Measurements from ENCODE around the gene MPRIP. TPM values are rescaled to one million over a fixed set of nuclear protein-coding genes. Genes with fewer than 3 reads are reported as not detected.

The MPRIP gene
- total and polyA plus RNA-seq, 2 of the 13 experiments (the other 11 are each of a cell fraction or from before 2014, with no cell fraction given) = 50.2 to 52.4 TPM

GRCh38 chr17:17041018-17041521 lies 1.2 kb upstream of the MPRIP start (continued):
- no peak for TF ChIP-seq AKAP8 (CRISPR knock-in tag; IDR thresholded peaks at IDR 0.05)
- TF ChIP-seq ZNF331 (CRISPR knock-in tag; IDR thresholded peaks at IDR 0.05) = no peak
- no peak for TF ChIP-seq MLLT10 (CRISPR knock-in tag; IDR thresholded peaks at IDR 0.05)
- TF ChIP-seq JUN (CRISPR knock-in tag; IDR thresholded peaks at IDR 0.05) = no peak
- TF ChIP-seq, protein P1, sequence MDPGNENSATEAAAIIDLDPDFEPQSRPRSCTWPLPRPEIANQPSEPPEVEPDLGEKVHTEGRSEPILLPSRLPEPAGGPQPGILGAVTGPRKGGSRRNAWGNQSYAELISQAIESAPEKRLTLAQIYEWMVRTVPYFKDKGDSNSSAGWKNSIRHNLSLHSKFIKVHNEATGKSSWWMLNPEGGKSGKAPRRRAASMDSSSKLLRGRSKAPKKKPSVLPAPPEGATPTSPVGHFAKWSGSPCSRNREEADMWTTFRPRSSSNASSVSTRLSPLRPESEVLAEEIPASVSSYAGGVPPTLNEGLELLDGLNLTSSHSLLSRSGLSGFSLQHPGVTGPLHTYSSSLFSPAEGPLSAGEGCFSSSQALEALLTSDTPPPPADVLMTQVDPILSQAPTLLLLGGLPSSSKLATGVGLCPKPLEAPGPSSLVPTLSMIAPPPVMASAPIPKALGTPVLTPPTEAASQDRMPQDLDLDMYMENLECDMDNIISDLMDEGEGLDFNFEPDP (CRISPR knock-in tag; conservative IDR thresholded peaks at IDR 0.05) = no peak
- TF ChIP-seq ZNF781 (CRISPR knock-in tag; IDR thresholded peaks at IDR 0.05; ENCODE audit: borderline replicate concordance, not compliant biosample characterization) = no peak
- no peak for TF ChIP-seq ZNF546 (CRISPR knock-in tag; conservative IDR thresholded peaks at IDR 0.05)
- TF ChIP-seq ZNF619 (CRISPR knock-in tag; IDR thresholded peaks at IDR 0.05) = no peak
- no peak for TF ChIP-seq CCDC6 (CRISPR knock-in tag; IDR thresholded peaks at IDR 0.05)
- TF ChIP-seq ZNF451 (CRISPR knock-in tag; IDR thresholded peaks at IDR 0.05) = no peak
- TF ChIP-seq, protein P2, sequence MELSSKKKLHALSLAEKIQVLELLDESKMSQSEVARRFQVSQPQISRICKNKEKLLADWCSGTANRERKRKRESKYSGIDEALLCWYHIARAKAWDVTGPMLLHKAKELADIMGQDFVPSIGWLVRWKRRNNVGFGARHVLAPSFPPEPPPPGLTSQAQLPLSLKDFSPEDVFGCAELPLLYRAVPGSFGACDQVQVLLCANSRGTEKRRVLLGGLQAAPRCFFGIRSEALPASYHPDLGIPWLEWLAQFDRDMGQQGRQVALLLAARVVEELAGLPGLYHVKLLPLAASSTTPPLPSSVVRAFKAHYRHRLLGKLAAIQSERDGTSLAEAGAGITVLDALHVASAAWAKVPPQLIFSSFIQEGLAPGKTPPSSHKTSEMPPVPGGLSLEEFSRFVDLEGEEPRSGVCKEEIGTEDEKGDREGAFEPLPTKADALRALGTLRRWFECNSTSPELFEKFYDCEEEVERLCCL (CRISPR knock-in tag; IDR thresholded peaks at IDR 0.05; ENCODE audit: borderline replicate concordance) = no peak
- no peak for TF ChIP-seq MTA3 (CRISPR knock-in tag; IDR thresholded peaks at IDR 0.05)
- no peak for TF ChIP-seq KLF6 (CRISPR knock-in tag; IDR thresholded peaks at IDR 0.05)
- no peak for TF ChIP-seq CBX1 (IDR thresholded peaks at IDR 0.05; ENCODE audit: low read depth)
- no peak; the same call in 1 of the 2 replicates for TF ChIP-seq HBP1 (CRISPR knock-in tag; IDR thresholded peaks at IDR 0.05; ENCODE audit: low read depth)
- no peak for TF ChIP-seq MAZ (IDR thresholded peaks at IDR 0.05; ENCODE audit: borderline replicate concordance, low read depth, low read length)
- no peak for TF ChIP-seq MAZ (CRISPR knock-in tag; IDR thresholded peaks at IDR 0.05; ENCODE audit: low read depth)
- TF ChIP-seq MYC (CRISPR knock-in tag; IDR thresholded peaks at IDR 0.05; ENCODE audit: borderline replicate concordance) = peak; percentile 76; the same call in 1 of the 2 replicates
- no peak for TF ChIP-seq ATF2 (CRISPR knock-in tag; IDR thresholded peaks at IDR 0.05)
- 0 out of 2 replicates have a peak, but pooled peaks have one; percentile 24 for TF ChIP-seq RCOR2 (CRISPR knock-in tag; IDR thresholded peaks at IDR 0.05)
- no peak for TF ChIP-seq ZMAT3 (CRISPR knock-in tag; conservative IDR thresholded peaks at IDR 0.05)
- peak; percentile 40; the same call in 1 of the 2 replicates for TF ChIP-seq SALL1 (CRISPR knock-in tag; IDR thresholded peaks at IDR 0.05)
- TF ChIP-seq POLR2AphosphoS5 (IDR thresholded peaks at IDR 0.05; ENCODE audit: low read depth, low read length) = no peak
- no peak for TF ChIP-seq ZNF7 (CRISPR knock-in tag; IDR thresholded peaks at IDR 0.05)
